ENCODE results near the gene CFAP70.
"Not testable (repeated sequence)": the region's sequence is repeated elsewhere in the genome, so short reads cannot be mapped to it uniquely, and the experiment has no call there.

CFAP70 gene

DNA sequence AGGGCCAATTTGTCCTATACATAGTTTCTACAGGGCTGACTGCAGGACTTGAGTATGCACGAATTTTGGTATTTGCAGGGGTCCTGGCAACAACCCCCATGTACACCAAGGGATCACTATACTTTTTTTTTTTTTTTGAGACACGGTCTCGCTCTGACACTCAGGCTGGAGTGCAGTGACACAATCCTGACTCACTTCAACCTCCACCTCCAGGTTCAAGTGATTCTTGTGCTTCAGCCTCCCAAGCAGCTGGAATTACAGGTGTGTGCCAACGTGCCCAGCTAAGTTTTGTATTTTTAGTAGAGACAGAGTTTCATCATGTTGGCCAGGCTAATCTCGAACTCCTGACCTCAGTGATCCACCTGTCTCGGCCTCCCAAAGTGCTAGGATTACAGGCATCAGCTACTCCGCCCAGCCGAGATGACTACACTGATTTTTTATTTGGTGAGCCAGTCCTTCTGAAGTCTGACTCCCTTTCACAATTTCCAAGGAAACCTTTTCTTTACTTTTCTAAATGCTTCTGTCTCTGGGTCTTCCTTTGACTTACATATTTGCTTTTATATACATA, 19.8 kb downstream of the CFAP70 start:
- Histone ChIP-seq H3K27me3 (ENCODE audit: insufficient read depth, poor library complexity, severe bottlenecking) (no peaks in the 10 kb centered on the region), H3K4me3 (replicated peaks; ENCODE audit: insufficient read depth, low read length) (no peak overlapping the region), H3K27ac (replicated peaks) (no peak overlapping the region)
- no peak for TF ChIP-seq POLR2AphosphoS5 (IDR thresholded peaks at IDR 0.05; ENCODE audit: low read depth)
- no peak for TF ChIP-seq GABPA (IDR thresholded peaks at IDR 0.05; ENCODE audit: low read depth)
- TF ChIP-seq, protein P1, sequence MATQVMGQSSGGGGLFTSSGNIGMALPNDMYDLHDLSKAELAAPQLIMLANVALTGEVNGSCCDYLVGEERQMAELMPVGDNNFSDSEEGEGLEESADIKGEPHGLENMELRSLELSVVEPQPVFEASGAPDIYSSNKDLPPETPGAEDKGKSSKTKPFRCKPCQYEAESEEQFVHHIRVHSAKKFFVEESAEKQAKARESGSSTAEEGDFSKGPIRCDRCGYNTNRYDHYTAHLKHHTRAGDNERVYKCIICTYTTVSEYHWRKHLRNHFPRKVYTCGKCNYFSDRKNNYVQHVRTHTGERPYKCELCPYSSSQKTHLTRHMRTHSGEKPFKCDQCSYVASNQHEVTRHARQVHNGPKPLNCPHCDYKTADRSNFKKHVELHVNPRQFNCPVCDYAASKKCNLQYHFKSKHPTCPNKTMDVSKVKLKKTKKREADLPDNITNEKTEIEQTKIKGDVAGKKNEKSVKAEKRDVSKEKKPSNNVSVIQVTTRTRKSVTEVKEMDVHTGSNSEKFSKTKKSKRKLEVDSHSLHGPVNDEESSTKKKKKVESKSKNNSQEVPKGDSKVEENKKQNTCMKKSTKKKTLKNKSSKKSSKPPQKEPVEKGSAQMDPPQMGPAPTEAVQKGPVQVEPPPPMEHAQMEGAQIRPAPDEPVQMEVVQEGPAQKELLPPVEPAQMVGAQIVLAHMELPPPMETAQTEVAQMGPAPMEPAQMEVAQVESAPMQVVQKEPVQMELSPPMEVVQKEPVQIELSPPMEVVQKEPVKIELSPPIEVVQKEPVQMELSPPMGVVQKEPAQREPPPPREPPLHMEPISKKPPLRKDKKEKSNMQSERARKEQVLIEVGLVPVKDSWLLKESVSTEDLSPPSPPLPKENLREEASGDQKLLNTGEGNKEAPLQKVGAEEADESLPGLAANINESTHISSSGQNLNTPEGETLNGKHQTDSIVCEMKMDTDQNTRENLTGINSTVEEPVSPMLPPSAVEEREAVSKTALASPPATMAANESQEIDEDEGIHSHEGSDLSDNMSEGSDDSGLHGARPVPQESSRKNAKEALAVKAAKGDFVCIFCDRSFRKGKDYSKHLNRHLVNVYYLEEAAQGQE (IDR thresholded peaks at IDR 0.05; ENCODE audit: insufficient replicate concordance, low read depth), result no peak
- TF ChIP-seq SPI1 (IDR thresholded peaks at IDR 0.05; ENCODE audit: borderline replicate concordance, low read depth), result no peak
- TF ChIP-seq, protein P2, sequence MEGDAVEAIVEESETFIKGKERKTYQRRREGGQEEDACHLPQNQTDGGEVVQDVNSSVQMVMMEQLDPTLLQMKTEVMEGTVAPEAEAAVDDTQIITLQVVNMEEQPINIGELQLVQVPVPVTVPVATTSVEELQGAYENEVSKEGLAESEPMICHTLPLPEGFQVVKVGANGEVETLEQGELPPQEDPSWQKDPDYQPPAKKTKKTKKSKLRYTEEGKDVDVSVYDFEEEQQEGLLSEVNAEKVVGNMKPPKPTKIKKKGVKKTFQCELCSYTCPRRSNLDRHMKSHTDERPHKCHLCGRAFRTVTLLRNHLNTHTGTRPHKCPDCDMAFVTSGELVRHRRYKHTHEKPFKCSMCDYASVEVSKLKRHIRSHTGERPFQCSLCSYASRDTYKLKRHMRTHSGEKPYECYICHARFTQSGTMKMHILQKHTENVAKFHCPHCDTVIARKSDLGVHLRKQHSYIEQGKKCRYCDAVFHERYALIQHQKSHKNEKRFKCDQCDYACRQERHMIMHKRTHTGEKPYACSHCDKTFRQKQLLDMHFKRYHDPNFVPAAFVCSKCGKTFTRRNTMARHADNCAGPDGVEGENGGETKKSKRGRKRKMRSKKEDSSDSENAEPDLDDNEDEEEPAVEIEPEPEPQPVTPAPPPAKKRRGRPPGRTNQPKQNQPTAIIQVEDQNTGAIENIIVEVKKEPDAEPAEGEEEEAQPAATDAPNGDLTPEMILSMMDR (IDR thresholded peaks at IDR 0.05; ENCODE audit: insufficient read depth, low read length), result no peak
- no peak for DNase-seq (ENCODE audit: low read depth in 1 of 2, low spot score in 1 of 2)

DNA sequence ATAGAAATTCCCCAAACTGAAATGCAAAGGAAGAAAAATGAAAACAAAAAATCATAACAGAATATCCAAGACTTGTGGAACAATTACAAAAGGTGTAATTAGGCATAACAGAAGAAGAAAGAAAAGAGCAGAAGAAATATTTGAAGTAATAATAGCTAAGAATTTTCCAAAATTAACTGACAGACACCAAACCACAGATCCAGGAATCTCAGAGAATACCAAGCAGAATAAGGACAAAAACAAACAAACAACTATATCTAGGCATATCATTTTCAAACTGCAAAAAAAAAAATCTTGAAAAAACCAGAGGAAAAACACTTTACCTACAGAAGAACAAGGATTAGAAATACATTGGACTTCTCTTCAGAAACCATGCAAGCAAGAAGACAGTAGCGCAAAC, 25.5 kb downstream of the CFAP70 start:
- TF ChIP-seq, protein P1 (IDR thresholded peaks at IDR 0.05; ENCODE audit: insufficient replicate concordance, low read depth), result no peak
- TF ChIP-seq, protein P2 (IDR thresholded peaks at IDR 0.05; ENCODE audit: insufficient read depth, low read length), result no peak
- TF ChIP-seq POLR2AphosphoS5 (IDR thresholded peaks at IDR 0.05; ENCODE audit: low read depth) (no peak), GABPA (IDR thresholded peaks at IDR 0.05; ENCODE audit: low read depth) (no peak), SPI1 (IDR thresholded peaks at IDR 0.05; ENCODE audit: borderline replicate concordance, low read depth) (no peak)
- H3K4me3 ChIP-seq (replicated peaks; ENCODE audit: insufficient read depth, low read length), result no peak overlapping the region
- DNase-seq (ENCODE audit: low read depth in 1 of 2, low spot score in 1 of 2), result no peak
- no peaks in the 10 kb centered on the region for H3K27me3 ChIP-seq (ENCODE audit: insufficient read depth, poor library complexity, severe bottlenecking)
- H3K27ac ChIP-seq (replicated peaks), result no peak overlapping the region

DNA sequence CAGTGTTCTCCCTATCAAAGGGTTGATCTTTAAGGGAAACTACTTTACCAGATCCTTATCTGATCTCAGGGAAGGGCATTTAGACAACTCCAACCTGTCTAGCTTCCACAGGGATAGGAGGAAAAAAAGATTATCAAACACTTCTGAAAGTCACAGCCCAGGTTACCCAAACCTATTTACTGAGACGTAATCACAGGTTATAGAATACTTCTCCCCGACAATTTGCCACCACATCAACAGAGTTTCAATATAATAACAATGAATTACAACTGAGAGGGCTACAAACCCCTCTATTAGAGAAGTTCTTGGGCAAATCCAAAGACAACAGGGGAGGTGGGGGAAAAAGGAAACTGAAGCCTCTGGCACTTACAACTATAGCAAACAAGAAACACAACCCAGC, 26.3 kb downstream of the CFAP70 start:
- TF ChIP-seq POLR2AphosphoS5 (IDR thresholded peaks at IDR 0.05; ENCODE audit: low read depth) (no peak), GABPA (IDR thresholded peaks at IDR 0.05; ENCODE audit: low read depth) (no peak), SPI1 (IDR thresholded peaks at IDR 0.05; ENCODE audit: borderline replicate concordance, low read depth) (no peak)
- TF ChIP-seq, protein P1 (IDR thresholded peaks at IDR 0.05; ENCODE audit: insufficient replicate concordance, low read depth), result no peak
- TF ChIP-seq, protein P2 (IDR thresholded peaks at IDR 0.05; ENCODE audit: insufficient read depth, low read length), result no peak
- no peak overlapping the region for H3K27ac ChIP-seq (replicated peaks)
- no peaks in the 10 kb centered on the region for H3K27me3 ChIP-seq (ENCODE audit: insufficient read depth, poor library complexity, severe bottlenecking)
- H3K4me3 ChIP-seq (replicated peaks; ENCODE audit: insufficient read depth, low read length), result no peak overlapping the region
- no peak for DNase-seq (ENCODE audit: low read depth in 1 of 2, low spot score in 1 of 2)

DNA sequence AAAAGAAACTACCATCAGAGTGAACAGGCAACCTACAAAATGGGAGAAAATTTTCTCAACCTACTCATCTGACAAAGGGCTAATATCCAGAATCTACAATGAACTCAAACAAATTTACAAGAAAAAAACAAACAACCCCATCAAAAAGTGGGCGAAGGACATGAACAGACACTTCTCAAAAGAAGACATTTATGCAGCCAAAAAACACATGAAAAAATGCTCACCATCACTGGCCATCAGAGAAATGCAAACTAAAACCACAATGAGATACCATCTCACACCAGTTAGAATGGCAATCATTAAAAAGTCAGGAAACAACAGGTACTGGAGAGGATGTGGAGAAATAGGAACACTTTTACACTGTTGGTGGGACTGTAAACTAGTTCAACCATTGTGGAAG, 30.1 kb downstream of the CFAP70 start:
- not testable (repeated sequence) for H3K27me3 ChIP-seq (ENCODE audit: insufficient read depth, poor library complexity, severe bottlenecking); H3K4me3 ChIP-seq (replicated peaks; ENCODE audit: insufficient read depth, low read length); H3K27ac ChIP-seq (replicated peaks); DNase-seq (ENCODE audit: low read depth in 1 of 2, low spot score in 1 of 2)

DNA sequence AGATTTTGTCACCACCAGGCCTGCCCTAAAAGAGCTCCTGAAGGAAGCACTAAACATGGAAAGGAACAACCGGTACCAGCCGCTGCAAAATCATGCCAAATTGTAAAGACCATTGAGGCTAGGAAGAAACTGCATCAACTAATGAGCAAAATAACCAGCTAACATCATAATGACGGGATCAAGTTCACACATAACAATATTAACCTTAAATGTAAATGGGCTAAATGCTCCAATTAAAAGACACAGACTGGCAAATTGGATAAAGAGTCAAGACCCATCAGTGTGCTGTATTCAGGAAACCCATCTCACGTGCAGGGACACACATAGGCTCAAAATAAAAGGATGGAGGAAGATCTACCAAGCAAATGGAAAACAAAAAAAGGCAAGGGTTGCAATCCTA, 33.4 kb downstream of the CFAP70 start:
- not testable (repeated sequence) for H3K27me3 ChIP-seq (ENCODE audit: insufficient read depth, poor library complexity, severe bottlenecking); H3K27ac ChIP-seq (replicated peaks); DNase-seq (ENCODE audit: low read depth in 1 of 2, low spot score in 1 of 2); H3K4me3 ChIP-seq (replicated peaks; ENCODE audit: insufficient read depth, low read length)

DNA sequence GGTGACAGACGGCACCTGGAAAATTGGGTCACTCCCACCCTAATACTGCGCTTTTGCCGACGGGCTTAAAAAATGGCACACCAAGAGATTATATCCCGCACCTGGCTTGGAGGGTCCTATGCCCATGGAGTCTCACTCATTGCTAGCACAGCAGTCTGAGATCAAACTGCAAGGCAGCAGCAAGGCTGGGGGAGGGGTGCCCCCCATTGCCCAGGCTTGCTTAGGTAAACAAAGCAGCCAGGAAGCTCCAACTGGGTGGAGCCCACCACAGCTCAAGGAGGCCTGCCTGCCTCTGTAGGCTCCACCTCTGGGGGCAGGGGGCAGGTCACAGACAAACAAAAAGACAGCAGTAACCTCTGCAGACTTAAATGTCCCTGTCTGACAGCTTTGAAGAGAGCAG, 35.1 kb downstream of the CFAP70 start:
- not testable (repeated sequence) for DNase-seq (ENCODE audit: low read depth in 1 of 2, low spot score in 1 of 2); H3K4me3 ChIP-seq (replicated peaks; ENCODE audit: insufficient read depth, low read length)

More for the DNA sequence above, 35.1 kb downstream of the CFAP70 start:
- not testable (repeated sequence) for H3K27ac ChIP-seq (replicated peaks); H3K27me3 ChIP-seq (ENCODE audit: insufficient read depth, poor library complexity, severe bottlenecking)
